HG03457 (cell line): Measurements from ENCODE around the gene IPCEF1.

Experiments used
- ATAC-seq: cut with Tn5 transposase; IDR thresholded peaks from one replicate; pipeline ENCODE4 v1.9.1; 2021; ENCODE audit warnings: moderate number of reproducible peaks; ENCODE audit not compliant: unreplicated experiment

Gene IPCEF1

DNA sequence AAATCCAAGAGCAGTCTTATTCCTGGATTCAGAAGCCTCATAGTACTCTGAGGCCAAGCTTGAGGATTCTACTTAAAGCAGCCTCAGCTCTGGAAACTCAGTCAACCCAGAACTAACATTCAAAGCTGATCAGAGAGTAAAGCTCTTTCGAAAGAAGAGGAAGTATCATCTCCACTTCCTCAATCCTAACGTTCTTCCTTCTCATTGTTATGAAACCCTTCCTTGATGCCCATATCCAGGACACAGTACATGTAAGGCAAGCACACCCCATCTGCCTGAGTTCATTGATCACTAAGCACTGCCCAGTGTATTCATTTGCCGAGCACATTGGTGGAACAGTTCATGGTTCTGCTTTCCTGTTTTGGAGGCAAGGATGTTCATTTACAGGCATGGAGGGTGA lies at the start of gene IPCEF1:
IPCEF1 (minus strand) TSS at position 114 of the 400 bp plus-strand sequence. CDS start 90,856 bp downstream, outside the sequence.
- ATAC-seq, result no peak

GRCh38 chr6:154406301-154406700 lies 49.7 kb upstream of the IPCEF1 start:
- ATAC-seq, result no peak

GRCh38 chr6:154404791-154405400 lies 48.3 kb upstream of the IPCEF1 start:
- ATAC-seq, result no peak

DNA sequence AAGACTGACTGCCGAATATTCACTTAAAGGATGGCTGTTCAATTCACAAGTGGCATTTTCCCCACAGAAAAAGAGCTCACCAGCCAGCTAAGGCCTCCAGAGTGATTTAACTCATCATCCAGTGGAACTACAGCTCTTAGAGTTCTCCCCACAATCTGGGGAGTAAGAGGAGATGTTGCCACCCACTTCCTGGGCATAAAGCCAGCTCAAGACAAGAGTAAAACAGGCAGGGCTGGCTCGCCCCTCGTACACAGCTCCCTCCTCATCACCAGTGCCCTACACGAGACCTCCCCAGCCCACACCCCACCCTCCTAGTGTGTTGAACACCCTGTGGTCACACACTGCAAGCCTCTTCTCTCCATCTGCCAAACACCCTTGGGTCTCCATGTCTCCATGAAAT lies 47.2 kb upstream of the IPCEF1 start:
- ATAC-seq, result no peak

DNA sequence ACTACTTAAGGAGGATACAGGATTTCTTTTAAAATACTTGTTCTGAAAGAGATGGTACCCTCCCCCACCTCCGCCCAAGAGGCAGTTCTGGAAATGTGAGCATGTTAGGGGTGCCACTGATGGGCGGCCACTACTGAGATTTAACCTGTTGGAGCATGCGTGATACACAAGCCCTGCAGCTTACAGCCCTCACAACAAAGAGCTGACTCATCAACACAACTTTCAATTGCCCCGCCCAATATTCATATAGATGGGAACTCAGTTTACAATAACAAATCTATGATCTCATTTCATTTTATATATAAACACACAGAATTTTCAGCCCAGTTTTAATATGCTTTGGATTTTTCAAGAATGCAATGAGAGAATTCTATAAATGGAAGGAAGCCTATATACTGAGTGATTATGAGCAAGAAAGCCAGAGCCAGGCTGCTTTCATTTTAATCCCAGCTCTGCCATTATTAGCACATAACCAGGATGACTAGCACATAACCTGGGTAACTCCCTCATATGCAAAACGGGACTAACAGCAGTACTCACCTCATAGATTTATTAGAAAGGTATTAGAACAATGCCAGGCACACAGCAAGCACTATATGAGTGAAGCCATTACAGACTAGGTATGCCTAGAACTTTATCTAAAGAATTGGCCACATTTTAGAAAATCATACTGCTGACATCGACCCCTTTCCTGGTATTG lies 45.6 kb upstream of the IPCEF1 start:
- no peak for ATAC-seq

DNA sequence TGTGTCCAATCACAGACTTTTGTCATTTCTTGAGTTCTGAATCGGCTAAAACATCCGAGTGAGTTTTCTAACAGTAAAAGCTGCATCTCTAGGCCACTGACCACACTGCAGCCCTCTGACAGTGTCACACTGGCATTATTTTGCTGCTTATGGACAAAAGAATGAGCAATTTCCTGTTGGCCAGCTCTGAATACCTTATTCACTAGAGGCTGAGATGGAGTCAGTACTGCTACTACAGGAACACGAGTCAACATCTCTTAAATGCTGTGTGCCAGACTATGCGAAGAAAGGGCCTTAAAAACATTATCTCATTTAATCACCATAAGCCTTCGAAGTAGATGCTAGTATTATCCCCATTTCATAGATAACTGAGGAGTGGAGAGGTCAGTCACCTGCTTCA lies 42.5 kb upstream of the IPCEF1 start:
- ATAC-seq, result no peak

DNA sequence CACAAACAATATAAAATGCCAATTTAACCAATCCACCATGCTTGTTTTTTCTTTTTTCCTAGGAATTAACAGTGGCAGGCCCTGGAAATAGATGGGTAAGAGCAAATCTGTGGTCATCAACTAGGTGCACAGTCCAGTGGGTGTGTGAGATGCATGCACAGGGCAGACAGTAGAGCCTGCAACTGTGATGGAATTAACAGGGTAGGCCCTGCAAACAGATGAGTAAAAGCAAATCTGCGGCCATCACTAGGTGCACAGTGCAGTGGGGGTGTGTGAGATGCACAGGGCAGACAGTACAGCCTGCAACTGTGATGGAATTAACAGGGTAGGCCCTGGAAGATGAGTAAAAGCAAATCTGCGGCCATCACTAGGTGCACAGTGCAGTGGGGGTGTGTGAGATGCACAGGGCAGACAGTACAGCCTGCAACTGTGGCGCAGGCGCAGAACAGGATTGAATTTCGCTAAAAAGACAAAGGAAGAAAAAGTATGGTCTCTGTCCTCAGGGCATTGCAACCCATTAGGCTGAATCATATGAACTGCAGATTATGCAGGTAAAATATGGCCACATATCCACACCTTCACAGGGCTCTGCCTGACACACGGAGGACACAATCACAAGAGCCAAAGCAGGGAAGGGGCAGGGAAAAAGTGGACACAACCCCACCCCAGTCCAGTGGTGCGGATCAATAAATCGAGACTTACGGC lies 41.0 kb upstream of the IPCEF1 start:
- no peak for ATAC-seq

DNA sequence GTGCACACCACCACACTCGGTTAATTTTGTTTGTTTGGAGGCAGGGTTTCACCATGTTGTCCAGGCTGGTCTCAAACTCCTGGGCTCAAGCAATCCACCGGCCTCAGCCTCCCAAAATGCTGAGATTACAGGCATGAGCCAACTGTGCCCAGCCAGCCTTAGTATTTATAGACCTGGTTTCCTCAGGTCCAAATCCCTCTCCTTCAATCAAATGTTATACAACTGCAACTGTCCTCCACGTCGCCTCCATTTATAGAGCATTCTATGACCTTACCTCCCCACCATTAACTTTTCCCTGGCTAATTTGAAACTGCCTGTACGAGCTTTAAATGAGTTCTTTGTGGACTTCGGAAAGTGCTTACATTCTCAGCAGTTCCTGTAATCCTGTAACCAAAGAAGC lies 39.3 kb upstream of the IPCEF1 start:
- no peak for ATAC-seq

DNA sequence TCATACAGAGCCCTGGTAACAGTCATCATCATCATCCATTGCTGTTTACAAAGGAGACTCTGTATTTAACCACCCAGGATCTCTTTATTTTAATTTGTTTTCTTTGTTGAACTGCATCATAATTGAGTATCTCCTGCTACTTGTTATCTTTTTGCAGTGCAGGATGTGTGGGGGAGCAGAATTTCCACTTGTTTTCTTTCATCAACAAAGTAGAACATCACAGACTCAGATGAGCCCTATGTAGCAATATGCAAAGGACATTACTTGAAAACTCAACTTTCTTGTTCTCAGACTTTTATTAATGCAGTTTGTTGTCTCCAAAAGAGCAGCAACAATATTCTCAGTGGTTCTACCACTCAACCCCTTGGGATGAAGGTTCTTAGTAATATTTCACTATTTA lies 38.7 kb upstream of the IPCEF1 start:
- no peak for ATAC-seq

DNA sequence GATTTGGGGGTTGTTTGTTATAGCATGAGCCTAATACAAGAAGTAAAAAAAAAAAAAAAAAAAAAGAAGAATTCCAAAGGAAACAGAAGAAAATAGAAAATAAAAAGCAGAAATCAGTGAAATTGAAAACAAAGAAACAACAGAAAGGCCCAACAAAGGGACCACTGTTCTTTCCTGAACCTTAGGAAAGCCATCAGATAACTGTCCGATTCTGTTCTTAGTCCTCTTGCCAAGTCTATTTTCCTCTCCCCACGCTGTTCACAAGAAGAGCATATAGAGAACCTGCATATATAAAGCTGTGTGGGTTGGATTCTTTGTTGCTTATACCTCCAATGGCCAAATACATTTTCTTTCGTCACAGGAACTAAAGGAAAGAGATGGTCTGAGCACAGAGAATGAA lies 38.0 kb upstream of the IPCEF1 start:
- ATAC-seq, result no peak

DNA sequence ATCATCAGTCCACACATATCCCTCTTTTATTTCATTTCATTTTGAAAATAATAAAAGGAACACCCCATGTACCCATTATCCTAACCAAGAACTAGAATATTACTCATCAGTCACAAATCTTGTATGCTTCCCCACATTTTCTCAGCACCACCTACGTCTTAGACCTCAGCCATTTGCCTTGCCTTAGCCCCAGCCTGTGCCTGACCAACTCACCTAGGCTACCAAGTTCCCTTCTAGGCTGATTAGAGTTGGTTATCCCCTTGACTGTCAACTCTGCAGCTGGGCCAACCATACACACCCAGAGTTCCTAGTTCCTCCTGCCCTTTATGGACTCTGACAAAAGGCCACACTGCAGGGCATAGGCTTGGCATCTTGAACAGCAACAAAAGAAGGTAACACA lies 33.4 kb upstream of the IPCEF1 start:
- no peak for ATAC-seq

- no peak for ATAC-seq
Observed at GRCh38 chr6:154388803-154389202, 32.2 kb upstream of the IPCEF1 start.

DNA sequence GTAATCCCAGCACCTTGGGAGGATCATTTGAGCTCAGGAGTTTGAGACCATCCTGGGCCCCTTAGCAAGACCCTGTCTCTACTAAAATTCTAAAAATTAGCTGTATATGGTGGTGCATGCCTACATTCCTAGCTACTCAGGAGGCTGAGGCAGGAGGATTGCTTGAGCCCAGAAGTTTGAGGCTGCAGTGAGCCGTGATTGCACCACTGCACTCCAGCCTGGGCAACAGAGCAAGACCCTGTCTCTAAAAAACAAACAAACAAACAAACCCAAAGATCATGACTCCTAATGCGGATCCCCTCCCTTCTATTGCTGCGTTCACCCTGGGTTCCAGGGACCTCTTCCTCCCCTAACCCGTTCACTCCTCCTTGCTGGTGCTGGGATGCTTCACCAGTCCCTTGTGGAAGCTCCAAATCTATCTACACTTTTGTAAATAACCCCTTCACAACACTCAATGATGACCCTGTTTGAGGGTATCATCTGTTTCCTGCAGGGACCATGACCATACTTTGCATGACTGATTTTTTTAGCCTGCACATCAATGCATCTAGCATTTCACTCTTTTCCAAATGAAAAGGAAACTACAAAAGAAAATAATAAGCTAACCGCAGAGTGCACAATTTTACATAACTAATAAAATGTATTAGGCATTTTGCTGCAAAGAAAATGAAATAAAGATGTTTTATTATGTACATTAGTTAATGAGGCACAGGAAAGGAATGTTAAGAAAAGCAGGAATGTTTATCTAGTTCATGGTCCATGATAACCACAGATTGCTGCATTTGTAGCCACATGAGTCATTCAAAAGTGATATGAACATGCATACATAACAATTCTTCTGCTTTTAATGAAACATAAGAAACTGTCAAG lies 30.5 kb upstream of the IPCEF1 start:
- no peak for ATAC-seq

DNA sequence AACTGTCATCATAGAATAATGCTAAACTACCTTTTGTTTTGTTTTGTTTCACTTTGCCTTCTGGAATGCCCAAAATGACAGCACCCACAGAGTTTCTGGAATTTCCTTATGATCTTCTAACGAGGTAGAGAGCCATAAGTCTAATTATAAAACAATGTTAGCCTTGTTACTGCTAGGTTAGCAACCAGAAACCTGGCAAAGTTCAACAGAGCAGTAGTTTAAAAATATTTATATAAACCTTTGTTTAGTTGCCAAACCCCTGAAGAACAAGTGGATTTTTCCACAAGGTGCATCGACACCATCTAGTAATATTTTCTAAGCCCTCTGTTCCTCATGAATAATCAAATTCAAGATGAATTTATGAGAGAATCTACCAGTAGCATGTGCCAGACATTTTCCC lies 27.6 kb upstream of the IPCEF1 start:
- ATAC-seq, result no peak

DNA sequence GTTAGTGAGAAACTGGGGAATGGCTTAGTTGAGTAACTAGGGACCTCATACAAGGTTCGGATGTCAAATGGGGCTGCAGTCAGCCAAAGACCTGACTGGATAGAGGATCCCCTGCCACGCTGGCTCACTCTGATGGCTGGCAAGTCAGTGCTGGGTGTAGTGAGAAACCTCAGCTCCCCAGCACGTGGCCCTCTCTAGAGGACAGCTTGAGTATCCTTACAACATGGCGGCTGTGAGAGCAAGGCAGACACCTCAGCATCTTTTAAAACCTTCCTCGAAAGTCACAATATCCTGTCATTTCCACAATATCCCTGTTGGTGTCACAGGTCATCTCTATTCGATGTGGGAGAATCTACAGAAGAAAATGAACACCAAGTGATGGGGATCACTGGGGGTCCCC lies 26.7 kb upstream of the IPCEF1 start:
- no peak for ATAC-seq

GRCh38 chr6:154382740-154383139 lies 26.1 kb upstream of the IPCEF1 start:
- no peak for ATAC-seq

GRCh38 chr6:154381548-154381947 lies 24.9 kb upstream of the IPCEF1 start:
- ATAC-seq, result no peak

GRCh38 chr6:154380741-154381140 lies 24.1 kb upstream of the IPCEF1 start:
- ATAC-seq, result no peak

DNA sequence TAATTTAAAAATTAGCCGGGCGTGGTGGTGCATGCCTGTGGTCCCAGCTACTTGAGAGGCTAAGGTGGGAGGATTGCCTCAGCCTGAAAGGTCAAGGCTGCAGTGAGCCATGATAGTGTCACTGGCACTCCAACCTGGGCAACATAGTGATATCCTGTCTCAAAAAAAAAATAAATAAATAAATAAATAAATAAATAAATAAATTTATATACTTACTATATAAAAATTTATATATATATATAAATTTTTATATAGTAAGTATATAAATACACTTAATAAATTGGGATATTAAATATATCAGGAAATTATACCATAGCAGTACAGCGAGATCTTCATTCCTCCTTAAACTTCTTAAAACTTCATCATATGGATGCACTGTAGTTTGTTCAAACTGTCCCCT lies 23.0 kb upstream of the IPCEF1 start:
- ATAC-seq, result no peak

DNA sequence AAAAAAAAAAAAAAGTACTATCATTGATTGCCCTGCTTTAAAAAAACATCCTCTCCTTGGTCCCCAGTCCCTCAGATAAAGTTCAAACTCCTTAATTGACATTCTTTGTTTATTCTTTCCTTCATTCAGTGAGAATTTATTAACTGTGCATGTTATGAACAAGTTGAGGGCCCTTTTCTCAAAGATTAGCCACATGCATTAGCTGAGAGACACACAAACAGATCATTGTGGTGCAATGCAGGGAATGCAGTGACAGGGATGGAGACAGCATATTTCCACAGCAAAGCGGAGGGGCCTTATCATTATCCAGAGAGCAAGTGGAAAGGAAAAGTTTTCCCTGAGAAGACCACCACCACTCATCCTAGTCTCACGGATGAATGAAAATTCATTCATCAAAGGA lies 21.9 kb upstream of the IPCEF1 start:
- no peak for ATAC-seq

GRCh38 chr6:154377726-154378125 lies 21.1 kb upstream of the IPCEF1 start:
- no peak for ATAC-seq
